ENCODE measurements around the gene ZNF236. TPM values are rescaled to one million over a fixed set of nuclear protein-coding genes. Genes with fewer than 3 reads are reported as not detected.
A peak's percentile ranks its signal among the peaks of the same experiment; 100 is the strongest.

ZNF236 gene
- total and polyA plus RNA-seq, 2 of the 13 experiments (the other 11 are each of a cell fraction or from before 2014, with no cell fraction given) = 3.0 to 7.2 TPM

- TF ChIP-seq POGK (CRISPR knock-in tag; conservative IDR thresholded peaks at IDR 0.05) = peak; percentile 37; the same call in 1 of the 2 replicates
- 0 out of 2 replicates have a peak, but pooled peaks have one; percentile 67 for TF ChIP-seq E2F5 (CRISPR knock-in tag; conservative IDR thresholded peaks at IDR 0.05)
- TF ChIP-seq IRF9 (CRISPR knock-in tag; IDR thresholded peaks at IDR 0.05; ENCODE audit: borderline replicate concordance) = peak; percentile 49; the same call in 1 of the 2 replicates
- peak; percentile 6; the same call in 1 of the 2 replicates for TF ChIP-seq ZSCAN21 (CRISPR knock-in tag; IDR thresholded peaks at IDR 0.05; ENCODE audit: borderline replicate concordance)
- TF ChIP-seq RBAK (CRISPR knock-in tag; IDR thresholded peaks at IDR 0.05) = no peak
- TF ChIP-seq SSRP1 (CRISPR knock-in tag; IDR thresholded peaks at IDR 0.05) = 0 out of 2 replicates have a peak, but pooled peaks have one; percentile 57
- no peak for TF ChIP-seq CSRNP1 (CRISPR knock-in tag; IDR thresholded peaks at IDR 0.05)
- peak; percentile 57; the same call in 1 of the 2 replicates for TF ChIP-seq MAX (IDR thresholded peaks at IDR 0.05)
- peak; percentile 85 for TF ChIP-seq ELF1 (CRISPR knock-in tag; IDR thresholded peaks at IDR 0.05)
- 0 out of 2 replicates have a peak, but pooled peaks have one; percentile 31 for TF ChIP-seq KDM5B (CRISPR knock-in tag; IDR thresholded peaks at IDR 0.05; ENCODE audit: borderline replicate concordance)
- TF ChIP-seq NFE2 (CRISPR knock-in tag; IDR thresholded peaks at IDR 0.05) = no peak
- 0 out of 2 replicates have a peak, but pooled peaks have one; percentile 22 for TF ChIP-seq ZNF737 (CRISPR knock-in tag; IDR thresholded peaks at IDR 0.05; ENCODE audit: borderline replicate concordance)
- peak; percentile 44; the same call in 1 of the 2 replicates for TF ChIP-seq MIXL1 (CRISPR knock-in tag; IDR thresholded peaks at IDR 0.05)
- TF ChIP-seq IRX3 (CRISPR knock-in tag; IDR thresholded peaks at IDR 0.05; ENCODE audit: borderline replicate concordance, low read depth) = no peak
- TF ChIP-seq BCL3 (CRISPR knock-in tag; IDR thresholded peaks at IDR 0.05) = peak; percentile 63
- peak; percentile 64; the same call in 1 of the 2 replicates for TF ChIP-seq ZNF446 (CRISPR knock-in tag; IDR thresholded peaks at IDR 0.05)
- TF ChIP-seq KDM4B (CRISPR knock-in tag; IDR thresholded peaks at IDR 0.05) = 0 out of 2 replicates have a peak, but pooled peaks have one; percentile 26
- peak; percentile 40; the same call in 1 of the 2 replicates for TF ChIP-seq TBX2 (CRISPR knock-in tag; IDR thresholded peaks at IDR 0.05; ENCODE audit: borderline replicate concordance)
- peak; percentile 77 for TF ChIP-seq POLR2G (IDR thresholded peaks at IDR 0.05; ENCODE audit: low read depth, low read length)
- TF ChIP-seq RBFOX2 (IDR thresholded peaks at IDR 0.05; ENCODE audit: low read depth, low read length) = peak; percentile 86
- peak; percentile 50; the same call in 1 of the 2 replicates for TF ChIP-seq MEIS2 (CRISPR knock-in tag; IDR thresholded peaks at IDR 0.05)
- peak; percentile 64 for TF ChIP-seq YEATS4 (CRISPR knock-in tag; IDR thresholded peaks at IDR 0.05; ENCODE audit: borderline replicate concordance)
- TF ChIP-seq THAP11 (CRISPR knock-in tag; IDR thresholded peaks at IDR 0.05) = peak; percentile 44
Observed at GRCh38 chr18:76821875-76822505, 367 bp upstream of the ZNF236 start (continued).
